DMS 273 (cell line): ENCODE results near the gene EMC9.

ENCODE experiments used
- DNase-seq: peaks from one replicate; lab custom pipeline; 2025; ENCODE audit not compliant: unreplicated experiment; lab: John Stamatoyannopoulos, UW

EMC9 gene

GRCh38 chr14:24177041-24177825 is 35.8 kb upstream of the EMC9 start:
- no peak for DNase-seq

GRCh38 chr14:24176599-24176998 is 35.2 kb upstream of the EMC9 start:
- no peak for DNase-seq

GRCh38 chr14:24172871-24173281 is 31.5 kb upstream of the EMC9 start:
- DNase-seq: peak; percentile 54

- DNase-seq: peak; percentile 75
Measured at GRCh38 chr14:24172261-24172860, 31.0 kb upstream of the EMC9 start.

GRCh38 chr14:24171422-24172260 is 30.2 kb upstream of the EMC9 start, which contains the start of gene REC8:
TSS of gene REC8 (plus strand) at chr14:24172080. CDS start at chr14:24172553, 473 bp downstream.
- peak; percentile 99 for DNase-seq

GRCh38 chr14:24167469-24168114 is 26.2 kb upstream of the EMC9 start:
- DNase-seq: no peak

- DNase-seq: no peak
Measured at GRCh38 chr14:24165785-24166184, 24.4 kb upstream of the EMC9 start.

- no peak for DNase-seq
Measured at GRCh38 chr14:24164518-24164991, 23.2 kb upstream of the EMC9 start.

- no peak for DNase-seq
Measured at GRCh38 chr14:24162093-24162492, 20.7 kb upstream of the EMC9 start.

GRCh38 chr14:24160850-24161804 is 19.7 kb upstream of the EMC9 start, which contains the start of gene IRF9:
TSS of gene IRF9 (plus strand) at chr14:24161265. CDS start at chr14:24162145, 880 bp downstream.
- DNase-seq: peak; percentile 98

- DNase-seq: no peak
Measured at GRCh38 chr14:24160499-24160849, 19.1 kb upstream of the EMC9 start.

GRCh38 chr14:24159777-24160498 is 18.5 kb upstream of the EMC9 start:
- no peak for DNase-seq

- DNase-seq: no peak
Measured at GRCh38 chr14:24157331-24157730, 15.9 kb upstream of the EMC9 start.

GRCh38 chr14:24156840-24157239 is 15.4 kb upstream of the EMC9 start:
- no peak for DNase-seq

GRCh38 chr14:24155100-24155499 is 13.7 kb upstream of the EMC9 start:
- DNase-seq: peak; percentile 42

GRCh38 chr14:24151404-24152080 is 10.2 kb upstream of the EMC9 start:
- no peak for DNase-seq

GRCh38 chr14:24150993-24151392 is 9.6 kb upstream of the EMC9 start:
- DNase-seq: no peak

- DNase-seq: no peak
Measured at GRCh38 chr14:24150567-24150966, 9.2 kb upstream of the EMC9 start.

GRCh38 chr14:24150061-24150460 is 8.7 kb upstream of the EMC9 start:
- DNase-seq: no peak
